HepG2 (cell line): ENCODE results near the gene LMNA. TPM values are rescaled to one million over a fixed set of nuclear protein-coding genes. Genes with fewer than 3 reads are reported as not detected.

Experiments used
- FOXA1 ChIP-seq, 2 experiments: fragments of 450-650 bp in 1 of 2; sonication (generic) in 1 of 2; formaldehyde crosslinking in 1 of 2; IDR thresholded peaks; 2 replicates each; pipeline versions ENCODE4 v1.4.0 to v1.6.1; 2016 to 2020; ENCODE audit warnings: missing genetic modification reagents in 1 of 2
- GPN1 ChIP-seq: sonication (generic); formaldehyde crosslinking; IDR thresholded peaks from 2 replicates; pipeline ENCODE4 v1.5.1; 2020; ENCODE audit warnings: missing genetic modification reagents, borderline replicate concordance
- HNRNPK ChIP-seq: fragments of 200-400 bp; formaldehyde crosslinking; IDR thresholded peaks from 2 replicates; pipeline ENCODE4 v1.6.1; 2018; ENCODE audit warnings: low read length, low read depth, moderate library complexity, mild to moderate bottlenecking; ENCODE audit not compliant: poor library complexity, severe bottlenecking
- IKZF1 ChIP-seq: fragments of 450-650 bp; IDR thresholded peaks from 2 replicates; pipeline ENCODE4 v1.7.1; 2016
- IKZF4 ChIP-seq: sonication (generic); formaldehyde crosslinking; IDR thresholded peaks from 2 replicates; pipeline ENCODE4 v1.5.1; 2020; ENCODE audit warnings: borderline replicate concordance, mild to moderate bottlenecking, low read depth, missing genetic modification reagents; ENCODE audit errors: not compliant biosample characterization
- KLF15 ChIP-seq: sonication (generic); formaldehyde crosslinking; IDR thresholded peaks from 2 replicates; pipeline ENCODE4 v1.8.1; 2023; ENCODE audit warnings: borderline replicate concordance, mild to moderate bottlenecking, inconsistent platforms, missing genetic modification reagents, mixed read lengths
- MXI1 ChIP-seq: IDR thresholded peaks from 3 replicates; pipeline ENCODE4 v1.6.1; 2012; ENCODE audit warnings: low read depth, low read length, inconsistent platforms, borderline replicate concordance
- NR2C2 ChIP-seq: sonication (generic); formaldehyde crosslinking; IDR thresholded peaks from 2 replicates; pipeline ENCODE4 v1.4.0; 2020; ENCODE audit warnings: missing genetic modification reagents, mild to moderate bottlenecking, moderate library complexity, borderline replicate concordance
- SSRP1 ChIP-seq: IDR thresholded peaks from 2 replicates; pipeline ENCODE4 v1.6.1; 2016; ENCODE audit warnings: control low read depth
- XRCC5 ChIP-seq: fragments of 200-400 bp; formaldehyde crosslinking; optimal IDR thresholded peaks from 2 replicates; pipeline ENCODE3; 2017; ENCODE audit warnings: mild to moderate bottlenecking, low read length
- ZBTB3 ChIP-seq: sonication (generic); formaldehyde crosslinking; IDR thresholded peaks from 2 replicates; pipeline ENCODE4 v1.4.0; 2020; ENCODE audit warnings: low read depth, mild to moderate bottlenecking, moderate library complexity, missing genetic modification reagents, borderline replicate concordance
- ZNF34 ChIP-seq: sonication (generic); formaldehyde crosslinking; IDR thresholded peaks from 2 replicates; pipeline ENCODE4 v1.4.0; 2020; ENCODE audit warnings: mild to moderate bottlenecking, missing genetic modification reagents, borderline replicate concordance
- ZNF878 ChIP-seq: sonication (generic); formaldehyde crosslinking; IDR thresholded peaks from 2 replicates; pipeline ENCODE4 v1.8.1; 2023; ENCODE audit warnings: mild to moderate bottlenecking, missing genetic modification reagents, moderate library complexity
- polyA plus RNA-seq, 8 experiments: library from polyadenylated mRNA; depleted of rRNA in 3 of 8; stranded (reverse) in 7 of 8; unstranded in 1 of 8; fragments of >200 nt; fragmentation: Illumina TruSeq in 4 of 8; extraction: Trizol in 4 of 8; gene quantifications; 2 replicates each; pipeline versions ENCODE4 v1.2.1 to v1.2.3, GENCODE V29; 2011 to 2016; ENCODE audit warnings: low read depth in 4 of 8, missing spikeins in 1 of 8, mixed read lengths in 1 of 8; ENCODE audit not compliant: insufficient read depth in 1 of 8
- total RNA-seq, 5 experiments: library from RNA; depleted of rRNA; stranded (reverse); fragments of >200 nt; fragmentation: Illumina TruSeq; extraction: Trizol; gene quantifications; 2 replicates each; pipeline ENCODE4 v1.2.3, GENCODE V29; 2016; ENCODE audit warnings: low read depth in 1 of 5
- TF ChIP-seq, protein P1 (sequence below): IDR thresholded peaks from 2 replicates; pipeline ENCODE4 v1.6.1; 2016; ENCODE audit warnings: missing compliant biosample characterization, missing genetic modification reagents, borderline replicate concordance
- TF ChIP-seq, protein P2 (sequence below): sonication (generic); formaldehyde crosslinking; IDR thresholded peaks from 2 replicates; pipeline ENCODE4 v1.9.0; 2021; ENCODE audit warnings: mild to moderate bottlenecking, missing genetic modification reagents
- TF ChIP-seq, protein P3 (sequence below), 2 experiments: sonication (generic) in 1 of 2; formaldehyde crosslinking in 1 of 2; IDR thresholded peaks; 2 replicates each; pipeline versions ENCODE4 v1.4.0 to v1.6.1; 2016 to 2020; ENCODE audit warnings: borderline replicate concordance in 1 of 2, low read depth in 1 of 2, mild to moderate bottlenecking in 1 of 2, missing genetic modification reagents in 1 of 2

The LMNA gene
- total and polyA plus RNA-seq, 2 of the 13 experiments (the other 11 are each of a cell fraction or from before 2014, with no cell fraction given), result 107 to 225 TPM

DNA sequence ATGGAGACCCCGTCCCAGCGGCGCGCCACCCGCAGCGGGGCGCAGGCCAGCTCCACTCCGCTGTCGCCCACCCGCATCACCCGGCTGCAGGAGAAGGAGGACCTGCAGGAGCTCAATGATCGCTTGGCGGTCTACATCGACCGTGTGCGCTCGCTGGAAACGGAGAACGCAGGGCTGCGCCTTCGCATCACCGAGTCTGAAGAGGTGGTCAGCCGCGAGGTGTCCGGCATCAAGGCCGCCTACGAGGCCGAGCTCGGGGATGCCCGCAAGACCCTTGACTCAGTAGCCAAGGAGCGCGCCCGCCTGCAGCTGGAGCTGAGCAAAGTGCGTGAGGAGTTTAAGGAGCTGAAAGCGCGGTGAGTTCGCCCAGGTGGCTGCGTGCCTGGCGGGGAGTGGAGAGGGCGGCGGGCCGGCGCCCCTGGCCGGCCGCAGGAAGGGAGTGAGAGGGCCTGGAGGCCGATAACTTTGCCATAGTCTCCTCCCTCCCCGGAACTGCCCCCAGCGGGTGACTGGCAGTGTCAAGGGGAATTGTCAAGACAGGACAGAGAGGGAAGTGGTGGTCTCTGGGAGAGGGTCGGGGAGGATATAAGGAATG, 505 bp downstream of the LMNA start (continued):
- TF ChIP-seq, protein P1, sequence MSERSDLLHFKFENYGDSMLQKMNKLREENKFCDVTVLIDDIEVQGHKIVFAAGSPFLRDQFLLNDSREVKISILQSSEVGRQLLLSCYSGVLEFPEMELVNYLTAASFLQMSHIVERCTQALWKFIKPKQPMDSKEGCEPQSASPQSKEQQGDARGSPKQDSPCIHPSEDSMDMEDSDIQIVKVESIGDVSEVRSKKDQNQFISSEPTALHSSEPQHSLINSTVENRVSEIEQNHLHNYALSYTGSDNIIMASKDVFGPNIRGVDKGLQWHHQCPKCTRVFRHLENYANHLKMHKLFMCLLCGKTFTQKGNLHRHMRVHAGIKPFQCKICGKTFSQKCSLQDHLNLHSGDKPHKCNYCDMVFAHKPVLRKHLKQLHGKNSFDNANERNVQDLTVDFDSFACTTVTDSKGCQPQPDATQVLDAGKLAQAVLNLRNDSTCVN (CRISPR knock-in tag), result no peak
- no peak for TF ChIP-seq ZNF878 (CRISPR knock-in tag)
- TF ChIP-seq IKZF4, result no peak
- no peak for TF ChIP-seq XRCC5
- no peak for TF ChIP-seq SSRP1
- no peak for TF ChIP-seq NR2C2 (CRISPR knock-in tag)
- no peak for TF ChIP-seq KLF15 (CRISPR knock-in tag)
- TF ChIP-seq HNRNPK, result no peak
- TF ChIP-seq, protein P2, sequence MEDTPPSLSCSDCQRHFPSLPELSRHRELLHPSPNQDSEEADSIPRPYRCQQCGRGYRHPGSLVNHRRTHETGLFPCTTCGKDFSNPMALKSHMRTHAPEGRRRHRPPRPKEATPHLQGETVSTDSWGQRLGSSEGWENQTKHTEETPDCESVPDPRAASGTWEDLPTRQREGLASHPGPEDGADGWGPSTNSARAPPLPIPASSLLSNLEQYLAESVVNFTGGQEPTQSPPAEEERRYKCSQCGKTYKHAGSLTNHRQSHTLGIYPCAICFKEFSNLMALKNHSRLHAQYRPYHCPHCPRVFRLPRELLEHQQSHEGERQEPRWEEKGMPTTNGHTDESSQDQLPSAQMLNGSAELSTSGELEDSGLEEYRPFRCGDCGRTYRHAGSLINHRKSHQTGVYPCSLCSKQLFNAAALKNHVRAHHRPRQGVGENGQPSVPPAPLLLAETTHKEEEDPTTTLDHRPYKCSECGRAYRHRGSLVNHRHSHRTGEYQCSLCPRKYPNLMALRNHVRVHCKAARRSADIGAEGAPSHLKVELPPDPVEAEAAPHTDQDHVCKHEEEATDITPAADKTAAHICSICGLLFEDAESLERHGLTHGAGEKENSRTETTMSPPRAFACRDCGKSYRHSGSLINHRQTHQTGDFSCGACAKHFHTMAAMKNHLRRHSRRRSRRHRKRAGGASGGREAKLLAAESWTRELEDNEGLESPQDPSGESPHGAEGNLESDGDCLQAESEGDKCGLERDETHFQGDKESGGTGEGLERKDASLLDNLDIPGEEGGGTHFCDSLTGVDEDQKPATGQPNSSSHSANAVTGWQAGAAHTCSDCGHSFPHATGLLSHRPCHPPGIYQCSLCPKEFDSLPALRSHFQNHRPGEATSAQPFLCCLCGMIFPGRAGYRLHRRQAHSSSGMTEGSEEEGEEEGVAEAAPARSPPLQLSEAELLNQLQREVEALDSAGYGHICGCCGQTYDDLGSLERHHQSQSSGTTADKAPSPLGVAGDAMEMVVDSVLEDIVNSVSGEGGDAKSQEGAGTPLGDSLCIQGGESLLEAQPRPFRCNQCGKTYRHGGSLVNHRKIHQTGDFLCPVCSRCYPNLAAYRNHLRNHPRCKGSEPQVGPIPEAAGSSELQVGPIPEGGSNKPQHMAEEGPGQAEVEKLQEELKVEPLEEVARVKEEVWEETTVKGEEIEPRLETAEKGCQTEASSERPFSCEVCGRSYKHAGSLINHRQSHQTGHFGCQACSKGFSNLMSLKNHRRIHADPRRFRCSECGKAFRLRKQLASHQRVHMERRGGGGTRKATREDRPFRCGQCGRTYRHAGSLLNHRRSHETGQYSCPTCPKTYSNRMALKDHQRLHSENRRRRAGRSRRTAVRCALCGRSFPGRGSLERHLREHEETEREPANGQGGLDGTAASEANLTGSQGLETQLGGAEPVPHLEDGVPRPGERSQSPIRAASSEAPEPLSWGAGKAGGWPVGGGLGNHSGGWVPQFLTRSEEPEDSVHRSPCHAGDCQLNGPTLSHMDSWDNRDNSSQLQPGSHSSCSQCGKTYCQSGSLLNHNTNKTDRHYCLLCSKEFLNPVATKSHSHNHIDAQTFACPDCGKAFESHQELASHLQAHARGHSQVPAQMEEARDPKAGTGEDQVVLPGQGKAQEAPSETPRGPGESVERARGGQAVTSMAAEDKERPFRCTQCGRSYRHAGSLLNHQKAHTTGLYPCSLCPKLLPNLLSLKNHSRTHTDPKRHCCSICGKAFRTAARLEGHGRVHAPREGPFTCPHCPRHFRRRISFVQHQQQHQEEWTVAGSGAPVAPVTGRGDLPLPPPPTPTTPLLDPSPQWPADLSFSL (CRISPR knock-in tag), result no peak
- TF ChIP-seq MXI1, result peak; percentile 2; the same call in 1 of the 3 replicates
- no peak for TF ChIP-seq GPN1
- TF ChIP-seq IKZF1, result no peak
- TF ChIP-seq ZBTB3, result no peak
- no peak for TF ChIP-seq ZNF34 (CRISPR knock-in tag)
- no peak for TF ChIP-seq FOXA1 (IDR thresholded peaks at IDR 0.05)
- TF ChIP-seq FOXA1 (CRISPR knock-in tag; IDR thresholded peaks at IDR 0.05), result no peak
- TF ChIP-seq, protein P3, sequence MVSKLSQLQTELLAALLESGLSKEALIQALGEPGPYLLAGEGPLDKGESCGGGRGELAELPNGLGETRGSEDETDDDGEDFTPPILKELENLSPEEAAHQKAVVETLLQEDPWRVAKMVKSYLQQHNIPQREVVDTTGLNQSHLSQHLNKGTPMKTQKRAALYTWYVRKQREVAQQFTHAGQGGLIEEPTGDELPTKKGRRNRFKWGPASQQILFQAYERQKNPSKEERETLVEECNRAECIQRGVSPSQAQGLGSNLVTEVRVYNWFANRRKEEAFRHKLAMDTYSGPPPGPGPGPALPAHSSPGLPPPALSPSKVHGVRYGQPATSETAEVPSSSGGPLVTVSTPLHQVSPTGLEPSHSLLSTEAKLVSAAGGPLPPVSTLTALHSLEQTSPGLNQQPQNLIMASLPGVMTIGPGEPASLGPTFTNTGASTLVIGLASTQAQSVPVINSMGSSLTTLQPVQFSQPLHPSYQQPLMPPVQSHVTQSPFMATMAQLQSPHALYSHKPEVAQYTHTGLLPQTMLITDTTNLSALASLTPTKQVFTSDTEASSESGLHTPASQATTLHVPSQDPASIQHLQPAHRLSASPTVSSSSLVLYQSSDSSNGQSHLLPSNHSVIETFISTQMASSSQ (IDR thresholded peaks at IDR 0.05; ENCODE audit: low read depth), result no peak
- TF ChIP-seq, protein P3 (CRISPR knock-in tag; IDR thresholded peaks at IDR 0.05; ENCODE audit: borderline replicate concordance), result no peak
